ENCODE measurements around the gene ATP5IF1.

Gene ATP5IF1

GRCh38 chr1:28273216-28273860, 37.4 kb downstream of the ATP5IF1 start:
- no peaks in the 10 kb centered on the region for H3K27me3 ChIP-seq (replicated peaks; ENCODE audit: control insufficient read depth, insufficient read depth, low read length)
- no peak for TF ChIP-seq CTCF (IDR thresholded peaks at IDR 0.05; ENCODE audit: insufficient read depth, low read length, poor library complexity, severe bottlenecking)
- no peak overlapping the region for H3K4me3 ChIP-seq (replicated peaks; ENCODE audit: low read depth, low read length)
- peaks cover 37% of the 10 kb centered on the region for H3K36me3 ChIP-seq (ENCODE audit: control insufficient read depth, insufficient read depth, low read length)
- DNase-seq (ENCODE audit: extremely low read depth, insufficient read length): no peak

- DNase-seq (ENCODE audit: extremely low read depth, insufficient read length): no peak
These were observed 42.8 kb downstream of the ATP5IF1 start for GRCh38 chr1:28278763-28279162.

GRCh38 chr1:28279721-28280120, 43.8 kb downstream of the ATP5IF1 start:
- Histone ChIP-seq H3K36me3 (ENCODE audit: control insufficient read depth, insufficient read depth, low read length) (peaks cover 35% of the 10 kb centered on the region), H3K4me3 (replicated peaks; ENCODE audit: low read depth, low read length) (no peak overlapping the region), H3K27me3 (replicated peaks; ENCODE audit: control insufficient read depth, insufficient read depth, low read length) (no peaks in the 10 kb centered on the region)
- no peak for DNase-seq (ENCODE audit: extremely low read depth, insufficient read length)
- TF ChIP-seq CTCF (IDR thresholded peaks at IDR 0.05; ENCODE audit: insufficient read depth, low read length, poor library complexity, severe bottlenecking): no peak

More at GRCh38 chr1:28278763-28279162, 42.8 kb downstream of the ATP5IF1 start:
- no peak overlapping the region for H3K4me3 ChIP-seq (replicated peaks; ENCODE audit: low read depth, low read length)
- peaks cover 43% of the 10 kb centered on the region for H3K36me3 ChIP-seq (ENCODE audit: control insufficient read depth, insufficient read depth, low read length)
- H3K27me3 ChIP-seq (replicated peaks; ENCODE audit: control insufficient read depth, insufficient read depth, low read length): no peaks in the 10 kb centered on the region
- no peak for TF ChIP-seq CTCF (IDR thresholded peaks at IDR 0.05; ENCODE audit: insufficient read depth, low read length, poor library complexity, severe bottlenecking)

- DNase-seq (ENCODE audit: extremely low read depth, insufficient read length): no peak
- Histone ChIP-seq H3K4me3 (replicated peaks; ENCODE audit: low read depth, low read length) (no peak overlapping the region), H3K27me3 (replicated peaks; ENCODE audit: control insufficient read depth, insufficient read depth, low read length) (no peaks in the 10 kb centered on the region), H3K36me3 (ENCODE audit: control insufficient read depth, insufficient read depth, low read length) (peaks cover 34% of the 10 kb centered on the region)
- TF ChIP-seq CTCF (IDR thresholded peaks at IDR 0.05; ENCODE audit: insufficient read depth, low read length, poor library complexity, severe bottlenecking): no peak
These were observed 44.6 kb downstream of the ATP5IF1 start for GRCh38 chr1:28280501-28280900.

- DNase-seq (ENCODE audit: extremely low read depth, insufficient read length): no peak
- no peak for TF ChIP-seq CTCF (IDR thresholded peaks at IDR 0.05; ENCODE audit: insufficient read depth, low read length, poor library complexity, severe bottlenecking)
- H3K36me3 ChIP-seq (ENCODE audit: control insufficient read depth, insufficient read depth, low read length): peaks cover 32% of the 10 kb centered on the region
- H3K27me3 ChIP-seq (replicated peaks; ENCODE audit: control insufficient read depth, insufficient read depth, low read length): no peaks in the 10 kb centered on the region
- H3K4me3 ChIP-seq (replicated peaks; ENCODE audit: low read depth, low read length): no peak overlapping the region
These were observed 45.1 kb downstream of the ATP5IF1 start for GRCh38 chr1:28280977-28281381.
